GM21825 (cell line): ENCODE data around the gene TNFRSF13B.
"Not testable (repeated sequence)": the region's sequence is repeated elsewhere in the genome, so short reads cannot be mapped to it uniquely, and the experiment has no call there.

Source experiments
- ATAC-seq: cut with Tn5 transposase; IDR thresholded peaks from one replicate; pipeline ENCODE4 v1.9.1; 2021; ENCODE audit warnings: mild to moderate bottlenecking, moderate library complexity; ENCODE audit not compliant: unreplicated experiment

Gene TNFRSF13B

DNA sequence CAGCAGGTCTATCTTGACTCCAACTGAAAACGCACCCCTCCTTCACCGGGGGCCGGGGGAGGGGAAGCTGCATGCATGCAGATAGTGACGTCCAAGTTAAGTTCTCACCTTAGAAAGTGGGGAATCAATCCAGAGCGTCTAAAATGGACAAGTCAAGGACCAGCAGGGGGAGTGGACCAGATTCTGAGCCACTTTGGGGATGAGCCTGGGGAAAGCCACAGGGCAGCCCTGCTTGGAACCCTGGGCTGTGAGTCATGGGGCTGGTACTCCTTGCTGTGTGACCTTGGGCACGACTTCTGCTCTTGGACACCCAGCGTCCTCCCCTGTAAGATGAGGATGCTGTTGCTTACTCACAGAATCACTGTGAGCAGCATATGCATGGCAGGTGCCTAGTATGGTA lies 9.1 kb downstream of the TNFRSF13B start:
- no peak for ATAC-seq

DNA sequence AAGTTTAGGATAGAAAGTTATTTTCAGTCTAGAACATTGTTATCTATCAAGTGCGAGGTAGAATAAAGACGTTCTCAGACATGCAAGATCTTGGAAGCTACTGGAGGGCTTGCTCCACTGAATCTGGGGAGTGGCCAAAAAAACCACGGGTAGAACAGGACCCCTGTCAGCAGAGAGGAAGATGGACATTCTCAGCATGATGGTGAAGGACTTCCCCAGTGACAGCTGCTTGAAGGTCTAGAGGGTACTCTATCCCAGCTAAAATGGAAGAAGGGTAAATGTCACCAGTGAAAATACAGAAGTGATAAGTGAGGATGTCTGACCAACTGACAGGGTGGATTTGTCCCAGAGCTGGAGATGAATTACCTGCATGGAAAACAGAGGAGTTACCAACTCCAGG lies 10.1 kb downstream of the TNFRSF13B start:
- no peak for ATAC-seq

DNA sequence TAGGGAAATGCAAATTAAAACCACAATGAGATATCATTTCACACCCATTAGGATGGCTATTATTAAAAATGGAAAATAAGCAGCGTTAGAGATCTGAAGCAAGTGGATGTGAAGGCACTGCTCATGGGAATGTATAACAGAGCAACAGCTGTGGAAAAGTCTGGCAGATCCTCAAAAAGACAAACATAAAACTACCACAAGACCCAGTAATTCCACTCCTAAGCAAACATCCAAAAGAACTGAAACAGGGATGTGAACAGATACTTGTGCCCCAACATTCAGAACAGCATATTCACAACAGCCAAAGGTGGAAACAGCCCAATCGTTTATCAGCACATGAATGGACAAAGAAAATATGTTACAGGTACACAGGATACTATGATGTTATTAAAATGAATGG lies 10.9 kb downstream of the TNFRSF13B start:
- ATAC-seq: not testable (repeated sequence)

DNA sequence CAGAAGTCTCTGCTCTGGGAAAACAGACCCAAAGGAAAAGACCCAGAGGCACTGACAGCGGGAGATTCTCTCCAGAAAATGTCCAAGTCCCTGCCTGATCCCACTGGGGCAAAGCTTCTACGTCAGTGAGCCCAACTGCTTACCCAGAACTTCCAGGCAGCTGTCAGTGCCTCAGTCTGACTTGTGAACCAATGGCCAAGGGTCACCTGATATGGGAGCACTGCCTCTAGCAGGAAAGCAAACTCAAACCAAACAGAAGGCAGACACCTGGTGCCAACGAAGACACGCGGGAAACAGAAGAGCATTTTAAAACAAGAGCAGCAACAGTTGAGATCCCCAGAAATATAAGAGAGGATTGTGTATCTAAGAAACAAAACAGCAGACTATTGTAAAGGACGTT lies 16.9 kb downstream of the TNFRSF13B start:
- not testable (repeated sequence) for ATAC-seq

DNA sequence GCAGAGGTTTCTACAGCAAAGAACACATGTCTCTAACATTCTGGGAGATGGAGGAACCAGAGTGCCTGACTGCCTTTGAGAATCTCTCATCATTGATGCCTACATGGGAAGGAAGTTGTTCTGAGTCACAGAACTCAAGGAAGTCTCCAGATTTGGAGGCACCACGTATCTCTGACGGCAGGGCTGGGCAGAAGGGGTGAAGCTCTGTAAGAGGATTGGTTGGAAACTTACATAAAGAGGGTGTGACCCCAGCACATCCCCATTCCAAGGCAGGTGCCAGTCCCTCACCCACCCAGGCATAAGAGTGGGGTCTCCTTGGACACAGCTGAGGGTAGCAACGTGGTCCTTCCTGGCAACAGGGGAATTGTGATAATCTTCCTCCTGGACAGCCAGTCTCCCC lies 17.4 kb downstream of the TNFRSF13B start:
- ATAC-seq: no peak

DNA sequence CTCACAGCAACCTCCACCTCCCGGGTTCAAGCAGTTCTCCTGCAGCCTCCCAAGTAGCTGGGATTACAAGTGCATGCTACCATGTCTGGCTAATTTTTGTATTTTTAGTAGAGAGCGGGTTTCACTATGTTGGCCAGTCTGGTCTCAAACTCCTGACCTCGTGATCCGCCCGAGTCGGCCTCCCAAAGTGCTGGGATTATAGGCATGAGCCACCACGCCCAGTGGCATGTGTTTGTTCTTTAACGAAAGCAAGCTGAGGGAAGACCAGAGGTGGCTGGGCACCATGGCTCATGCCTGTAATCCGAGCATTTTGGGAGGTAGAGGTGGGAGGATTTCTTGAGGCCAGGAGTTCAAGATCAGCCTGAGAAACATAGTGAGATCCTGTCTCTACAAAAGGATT lies 18.1 kb downstream of the TNFRSF13B start:
- ATAC-seq: no peak

DNA sequence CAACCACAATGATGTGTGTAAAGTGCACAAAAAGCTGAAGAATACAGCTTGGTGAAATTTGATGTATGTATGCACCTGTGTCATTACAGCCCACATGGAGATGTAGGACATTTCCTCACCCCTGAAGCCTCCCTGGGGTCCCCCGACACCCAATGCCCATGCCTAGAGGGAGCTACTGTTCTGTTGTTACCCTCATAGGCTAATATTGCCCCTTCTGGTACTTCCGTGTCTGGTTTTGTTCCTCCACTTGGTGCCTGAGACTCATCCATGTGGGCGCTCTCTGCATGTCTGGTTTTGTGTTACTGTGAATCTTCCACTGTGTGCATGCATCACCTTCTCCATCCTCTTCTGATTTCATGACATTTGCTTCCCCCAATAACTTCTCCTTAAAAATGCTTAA lies 18.6 kb downstream of the TNFRSF13B start:
- no peak for ATAC-seq

DNA sequence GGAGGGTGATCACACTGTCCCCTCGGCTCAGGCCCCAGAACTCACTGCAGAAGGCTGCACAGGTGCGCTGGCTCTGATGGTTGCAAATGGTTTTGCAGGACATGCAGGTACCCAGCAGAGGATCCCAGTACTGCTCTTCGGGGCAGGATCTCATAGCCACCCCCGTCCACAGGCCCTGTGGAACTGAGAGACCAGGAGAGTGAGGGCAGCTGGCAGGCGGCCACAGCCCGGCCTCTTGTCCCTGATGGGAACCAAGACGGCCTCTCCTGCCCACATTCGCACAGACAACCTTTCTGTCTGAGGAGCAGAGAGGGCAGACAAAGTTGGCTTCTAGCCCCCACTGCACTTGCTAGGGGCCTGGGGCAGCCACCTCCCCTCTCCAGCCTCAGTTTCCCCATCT lies 19.5 kb downstream of the TNFRSF13B start:
- no peak for ATAC-seq

DNA sequence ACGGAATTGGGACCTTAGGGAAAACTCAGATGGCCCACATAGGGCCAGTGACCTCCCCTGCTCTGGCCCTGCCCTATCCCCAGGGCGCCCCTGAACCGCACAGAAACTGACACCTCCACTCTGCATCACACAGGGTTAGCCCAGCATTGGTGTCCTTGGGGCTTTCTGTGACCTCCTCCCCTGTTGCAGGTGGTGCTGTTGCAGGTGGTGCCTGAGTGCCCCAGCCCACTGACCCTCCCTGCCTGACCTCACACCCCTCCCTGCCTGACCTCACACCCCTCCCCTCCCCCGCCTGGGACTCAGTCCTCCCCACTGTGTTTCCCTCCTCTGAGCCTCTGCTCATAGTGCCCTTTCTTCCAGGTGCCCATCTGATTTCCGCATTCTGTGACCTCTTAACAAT lies 21.4 kb downstream of the TNFRSF13B start:
- no peak for ATAC-seq

DNA sequence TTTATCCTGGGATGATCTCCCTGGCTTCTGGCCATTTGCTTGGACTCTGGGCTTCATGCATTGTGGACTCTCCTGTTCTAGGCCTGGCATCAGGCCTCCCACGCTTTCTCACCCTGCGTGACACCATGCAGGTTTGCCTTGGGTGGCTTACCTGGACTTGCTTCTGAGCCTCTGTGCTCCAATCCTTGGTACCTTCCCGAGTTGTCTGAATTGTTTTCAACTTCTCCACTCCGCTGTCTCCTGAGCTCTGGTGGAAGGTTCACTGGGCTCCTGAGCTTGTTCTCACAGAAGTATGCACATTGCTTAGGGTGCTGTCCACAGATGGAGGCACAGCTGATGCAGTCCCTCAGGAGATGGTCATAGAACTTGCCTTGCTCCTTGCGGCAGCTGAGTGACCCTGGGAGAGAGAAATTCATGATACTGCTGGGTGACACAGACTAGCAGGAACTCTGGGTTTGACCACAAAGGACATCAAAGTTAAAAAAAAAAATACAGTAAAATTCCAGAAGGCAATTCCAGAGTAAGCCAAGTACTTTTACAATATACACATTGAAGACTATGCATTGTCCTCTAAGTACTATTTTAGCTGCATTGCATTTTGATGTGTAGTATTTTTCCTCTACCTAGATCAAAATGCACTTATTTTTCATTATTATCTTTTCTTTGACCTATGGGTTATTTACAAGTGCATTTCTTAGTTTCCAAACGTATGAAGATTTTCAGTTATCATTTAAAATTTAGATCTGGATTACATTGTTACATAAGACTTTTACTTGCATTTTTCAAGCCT lies 23.1 kb downstream of the TNFRSF13B start:
- no peak for ATAC-seq

DNA sequence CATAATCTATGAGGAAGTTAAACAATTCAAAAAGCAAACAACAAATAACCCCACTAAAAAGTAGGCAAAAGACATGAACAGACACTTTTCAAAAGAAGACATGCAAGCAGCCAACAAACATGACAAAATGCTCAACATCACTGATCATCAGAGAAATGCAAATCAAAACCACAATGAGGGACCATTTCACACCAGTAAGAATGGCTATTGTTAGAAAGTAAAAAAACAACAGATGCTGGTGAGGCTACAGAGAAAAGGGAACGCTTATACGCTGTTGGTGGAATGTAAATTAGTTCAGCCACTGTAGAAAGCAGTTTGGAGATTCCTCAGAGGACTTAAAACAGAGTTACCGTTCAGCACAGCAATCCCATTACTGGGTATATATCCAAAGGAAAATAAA lies 24.4 kb downstream of the TNFRSF13B start:
- peak; percentile 46 for ATAC-seq

DNA sequence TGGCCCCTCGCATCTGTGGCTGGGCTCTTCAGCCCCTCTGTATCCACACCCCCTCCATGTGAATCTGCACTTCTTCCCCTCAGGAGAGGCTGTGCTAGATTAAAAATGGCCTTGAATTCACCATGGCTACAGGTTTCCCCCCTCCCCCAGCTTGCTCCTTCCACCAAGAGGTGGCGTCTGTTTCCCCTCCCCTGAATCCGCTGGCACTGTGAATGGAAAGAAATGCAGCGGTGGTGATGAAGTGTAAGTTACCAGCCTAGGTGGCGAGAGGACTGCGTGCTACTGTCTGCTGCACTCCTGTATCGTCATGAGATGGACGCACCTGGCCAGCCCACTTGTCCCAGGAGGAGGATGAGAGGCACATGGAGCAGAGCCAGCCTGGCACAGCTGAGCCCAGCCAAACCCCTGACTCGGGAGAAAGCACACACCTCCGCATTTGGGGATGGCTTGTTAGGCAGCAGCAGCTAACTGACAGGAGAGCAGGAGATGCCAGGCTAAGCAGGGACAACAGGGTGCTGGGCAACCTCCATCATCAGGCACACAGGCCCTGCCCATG lies 26.2 kb downstream of the TNFRSF13B start:
- ATAC-seq: no peak

DNA sequence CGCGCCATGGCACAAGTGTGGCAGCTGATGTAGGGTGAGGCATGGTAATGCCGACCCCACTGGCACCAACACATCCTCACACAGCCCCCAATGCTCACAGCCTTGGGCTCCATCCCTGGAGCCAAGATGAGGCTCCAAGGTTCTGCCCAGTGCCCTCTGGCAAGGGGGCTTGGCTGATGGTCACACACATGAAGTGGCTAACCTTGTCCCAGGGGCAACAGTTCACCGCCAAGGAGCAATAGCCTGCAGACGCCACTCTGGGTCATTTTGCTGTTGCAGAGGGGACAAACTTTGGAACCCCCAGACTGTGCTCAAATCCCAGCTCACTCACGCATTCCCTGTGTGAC lies 26.8 kb downstream of the TNFRSF13B start:
- no peak for ATAC-seq

DNA sequence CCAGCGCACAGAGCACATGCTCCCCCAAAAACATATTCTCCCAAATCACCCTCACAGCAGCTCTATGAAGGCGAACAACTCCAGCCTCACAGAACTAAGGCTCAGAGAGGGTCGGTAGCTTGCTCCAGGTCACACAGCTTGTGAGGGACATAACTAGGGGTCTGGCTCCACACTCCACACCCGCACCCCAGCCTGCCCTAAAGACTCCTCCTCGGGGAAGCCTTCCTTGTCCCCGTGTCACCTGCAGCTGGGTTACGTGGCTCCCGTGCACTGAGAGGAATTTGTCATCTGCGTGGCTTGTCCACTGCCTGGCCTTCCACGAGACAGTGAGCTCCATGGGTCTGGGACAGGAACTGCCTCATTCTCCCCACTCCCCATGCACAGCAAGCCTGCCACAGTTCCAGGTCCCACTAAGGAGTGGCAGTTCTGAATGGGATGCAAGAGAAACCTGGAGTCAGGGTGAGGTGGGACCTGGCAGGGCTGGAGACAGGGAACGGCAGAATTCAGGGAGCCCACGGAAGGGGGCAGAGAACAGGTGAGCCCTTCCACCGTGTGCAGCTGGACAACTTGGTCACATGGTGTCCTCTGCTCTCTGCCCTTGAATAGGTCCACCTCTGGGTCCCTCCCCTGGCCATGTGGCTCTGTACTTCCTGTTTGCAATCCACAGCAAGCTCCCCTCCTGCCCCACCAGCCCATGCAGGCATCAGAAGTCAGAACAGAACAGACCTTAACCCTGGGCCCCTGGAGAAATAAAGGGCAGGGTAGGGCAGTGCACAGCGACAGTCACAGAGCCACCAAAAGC lies 27.4 kb downstream of the TNFRSF13B start:
- ATAC-seq: no peak

DNA sequence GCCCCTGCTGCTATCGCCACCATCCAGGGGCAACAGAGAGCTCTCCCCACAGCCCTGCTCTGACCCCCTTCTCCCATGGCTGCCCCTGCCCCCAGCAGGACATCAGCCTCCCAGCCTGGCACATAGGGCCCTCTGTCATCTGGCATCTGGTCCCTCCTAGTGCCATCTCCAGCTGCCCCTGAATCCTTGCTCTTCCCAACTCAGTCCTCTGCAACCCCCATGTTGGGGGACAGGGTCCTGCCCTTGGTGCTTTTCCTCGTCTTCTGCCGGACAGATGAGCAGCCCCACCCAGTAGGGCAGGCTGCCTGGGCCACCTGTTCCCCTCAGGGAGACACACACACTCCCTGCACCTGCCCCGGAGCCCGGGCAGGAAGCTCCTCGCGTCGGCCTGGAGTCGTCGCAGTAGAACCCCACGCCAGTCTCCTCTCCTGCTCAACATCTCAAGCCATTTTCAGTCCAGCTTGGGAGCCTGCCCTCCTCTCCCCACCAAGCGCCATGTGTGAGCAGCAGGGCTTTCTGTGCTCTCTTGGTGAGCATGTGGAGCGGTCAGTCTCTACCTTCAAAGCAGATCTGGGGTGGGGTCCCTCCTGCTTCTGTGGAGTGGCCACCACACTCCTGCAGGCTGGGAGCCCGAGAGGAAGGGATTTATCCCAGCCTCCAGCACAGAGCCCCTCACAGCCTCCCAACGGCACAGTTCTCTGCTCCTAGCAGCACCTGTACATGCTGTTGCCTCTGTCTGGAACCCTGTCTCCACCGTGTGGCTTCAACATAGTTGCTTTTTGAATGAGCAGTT lies 28.2 kb downstream of the TNFRSF13B start:
- no peak for ATAC-seq

DNA sequence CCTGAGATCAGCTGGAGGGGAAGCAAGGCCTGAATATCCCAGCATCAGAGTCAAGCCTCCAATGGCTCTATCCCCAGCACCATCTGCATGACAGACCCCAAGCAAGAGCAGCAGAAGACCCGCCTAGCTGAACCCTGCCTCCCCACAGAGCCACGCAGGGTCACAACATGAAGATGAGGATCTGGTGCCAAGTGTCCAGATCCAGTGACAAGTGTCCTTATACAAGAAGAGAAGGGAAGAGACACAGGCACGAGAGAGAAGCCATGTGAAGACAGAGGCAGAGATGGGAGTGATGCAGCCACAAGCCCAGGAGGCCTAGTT lies 28.9 kb downstream of the TNFRSF13B start:
- no peak for ATAC-seq

DNA sequence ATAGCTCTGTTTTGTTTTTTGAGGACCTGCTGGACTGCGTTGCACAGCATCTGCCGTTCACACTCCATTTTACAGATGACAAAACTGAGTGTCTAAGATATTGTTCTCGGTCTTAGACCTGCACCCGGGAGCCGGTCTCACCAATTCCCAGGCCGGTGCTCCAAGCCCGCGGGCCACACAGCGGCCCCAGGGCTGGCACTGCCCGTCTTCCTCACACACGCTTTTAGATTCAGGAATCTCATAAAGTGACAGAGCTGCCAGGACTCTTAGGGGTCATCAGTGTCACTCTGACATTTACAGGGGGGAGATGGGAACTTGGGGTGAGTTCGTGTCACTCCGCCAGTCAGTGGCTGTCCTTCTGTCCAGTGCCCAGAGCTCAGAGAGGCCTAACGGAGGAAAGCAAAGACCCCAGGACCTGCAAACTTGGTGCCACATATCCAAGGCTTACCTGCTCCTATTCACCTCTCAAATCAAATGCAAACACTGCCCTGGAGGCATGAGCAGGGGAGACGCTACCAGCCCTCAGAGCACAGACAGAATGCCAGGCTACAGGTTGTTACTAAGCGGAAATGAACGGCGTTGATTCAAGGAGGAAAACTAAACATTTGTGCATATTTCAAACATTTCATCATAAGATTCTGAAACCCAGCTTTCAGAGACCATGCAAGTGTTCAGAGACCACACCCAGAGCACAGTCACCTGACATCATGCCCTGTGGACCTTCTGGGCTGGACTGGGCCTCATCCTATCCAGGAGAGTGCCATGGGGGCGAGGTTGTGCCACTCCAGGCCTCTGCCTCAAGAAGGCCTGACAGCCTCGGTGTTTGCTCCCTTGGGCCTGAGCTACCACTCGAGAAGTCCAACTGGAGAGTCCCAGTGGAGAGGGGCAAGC lies 29.5 kb downstream of the TNFRSF13B start:
- ATAC-seq: no peak

DNA sequence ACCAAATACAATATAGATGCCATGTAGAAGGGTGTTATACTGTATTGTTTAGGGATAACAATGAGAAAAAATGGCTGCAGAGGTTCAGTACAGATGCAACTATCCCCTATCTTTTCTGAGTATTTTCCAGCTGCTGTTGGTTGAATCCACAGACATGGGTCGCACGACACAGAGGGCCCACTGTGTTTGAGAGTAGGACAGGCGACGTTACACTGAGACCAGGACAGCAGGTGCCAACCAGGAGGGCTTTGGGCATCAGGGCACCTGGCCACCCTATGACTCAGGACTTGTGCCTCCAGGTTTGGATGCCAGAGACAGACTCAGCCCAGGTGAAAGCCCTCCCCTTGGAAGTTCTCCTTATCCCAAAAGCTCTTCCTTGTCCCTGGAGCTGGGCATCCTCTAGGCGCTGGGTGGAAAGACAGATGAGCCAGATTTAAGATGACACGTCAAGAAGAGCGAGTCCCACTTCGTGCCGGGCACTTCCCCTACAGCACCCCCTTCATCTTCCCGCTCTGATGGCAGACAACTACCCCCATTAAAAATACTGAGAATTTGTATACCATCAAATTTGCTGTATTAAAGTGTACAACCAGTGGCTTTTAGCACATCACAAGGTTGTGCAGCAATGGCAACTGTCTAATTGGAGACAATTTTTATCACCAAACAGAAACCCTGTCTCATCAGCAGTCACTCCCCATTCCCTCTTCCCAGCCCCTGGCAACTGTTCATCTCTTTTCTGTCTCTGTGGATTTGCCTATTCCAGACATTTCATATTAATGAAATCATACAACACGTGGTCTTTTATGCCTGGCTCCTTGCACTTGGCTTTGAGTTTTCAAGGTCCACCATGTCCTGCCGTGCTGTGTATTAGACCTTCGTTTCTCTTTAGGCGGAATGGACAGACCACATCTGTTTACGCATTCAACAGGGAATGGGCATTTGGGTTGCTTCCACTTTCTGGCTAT lies 30.6 kb downstream of the TNFRSF13B start:
- ATAC-seq: no peak

DNA sequence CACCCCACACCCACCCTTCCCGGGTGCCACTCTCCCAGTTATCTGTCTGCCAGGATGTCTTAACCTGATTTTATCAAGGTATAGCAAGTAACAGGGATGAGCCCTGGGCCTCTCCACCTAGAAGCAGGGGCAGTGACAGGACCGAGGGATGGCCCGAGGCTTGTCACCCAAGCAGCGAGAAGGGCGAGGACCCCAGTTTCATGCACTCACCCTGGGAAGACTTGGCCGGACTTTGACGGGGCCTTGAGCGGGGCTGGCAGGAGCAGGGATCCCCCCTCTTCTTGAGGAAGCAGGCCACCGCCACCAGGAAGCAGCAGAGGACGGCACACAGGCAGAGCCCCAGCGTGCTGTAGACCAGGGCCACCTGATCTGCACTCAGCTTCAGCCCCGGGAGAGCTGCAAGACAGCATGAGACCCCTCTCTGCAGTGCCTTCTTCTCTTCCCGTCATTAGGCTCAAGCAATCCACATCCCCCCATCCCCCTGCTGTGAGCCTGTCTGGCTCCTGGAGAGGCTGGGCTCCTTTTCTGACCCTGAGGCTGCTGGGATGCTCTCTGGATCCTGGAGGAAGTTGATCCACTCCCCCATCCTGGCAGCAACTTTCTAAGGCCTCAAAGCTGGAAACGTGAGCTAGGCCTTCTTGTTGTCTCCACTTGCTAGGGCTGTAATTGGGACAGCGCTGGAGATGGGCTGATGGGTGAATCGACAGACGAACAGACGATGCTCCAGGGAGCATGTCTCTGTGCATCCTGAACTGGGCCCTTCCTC lies 31.6 kb downstream of the TNFRSF13B start:
- ATAC-seq: no peak
